Middle frontal gyrus (tissue), 1 donor: Measurements from ENCODE around the gene RHOB.

Experiments
- DNase-seq: peaks from one replicate; pipeline ENCODE4 v3.0.0-alpha.2; 2015; ENCODE audit warnings: low spot score; ENCODE audit errors: extremely low spot score

RHOB gene

DNA sequence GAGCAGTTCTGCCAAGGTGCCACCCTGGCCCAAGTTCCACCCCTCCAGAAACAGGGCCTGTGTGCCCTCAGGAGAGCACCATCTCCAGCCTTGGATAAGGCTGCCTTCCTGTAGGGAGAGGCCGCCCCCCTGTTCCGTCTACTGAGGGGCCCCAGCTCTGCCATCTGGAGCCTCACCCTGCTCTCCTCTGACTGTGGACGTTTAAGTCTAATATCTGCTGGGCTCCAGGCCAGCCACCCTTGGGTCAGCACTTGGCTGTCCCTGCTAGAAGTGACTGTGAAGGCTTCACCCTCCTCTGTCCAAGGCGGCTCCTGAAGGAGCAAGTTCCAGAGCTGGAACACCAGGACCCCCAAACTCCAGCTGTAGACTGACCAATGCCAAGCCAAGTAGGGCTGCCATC is 26.3 kb downstream of the RHOB start:
- DNase-seq: no peak

DNA sequence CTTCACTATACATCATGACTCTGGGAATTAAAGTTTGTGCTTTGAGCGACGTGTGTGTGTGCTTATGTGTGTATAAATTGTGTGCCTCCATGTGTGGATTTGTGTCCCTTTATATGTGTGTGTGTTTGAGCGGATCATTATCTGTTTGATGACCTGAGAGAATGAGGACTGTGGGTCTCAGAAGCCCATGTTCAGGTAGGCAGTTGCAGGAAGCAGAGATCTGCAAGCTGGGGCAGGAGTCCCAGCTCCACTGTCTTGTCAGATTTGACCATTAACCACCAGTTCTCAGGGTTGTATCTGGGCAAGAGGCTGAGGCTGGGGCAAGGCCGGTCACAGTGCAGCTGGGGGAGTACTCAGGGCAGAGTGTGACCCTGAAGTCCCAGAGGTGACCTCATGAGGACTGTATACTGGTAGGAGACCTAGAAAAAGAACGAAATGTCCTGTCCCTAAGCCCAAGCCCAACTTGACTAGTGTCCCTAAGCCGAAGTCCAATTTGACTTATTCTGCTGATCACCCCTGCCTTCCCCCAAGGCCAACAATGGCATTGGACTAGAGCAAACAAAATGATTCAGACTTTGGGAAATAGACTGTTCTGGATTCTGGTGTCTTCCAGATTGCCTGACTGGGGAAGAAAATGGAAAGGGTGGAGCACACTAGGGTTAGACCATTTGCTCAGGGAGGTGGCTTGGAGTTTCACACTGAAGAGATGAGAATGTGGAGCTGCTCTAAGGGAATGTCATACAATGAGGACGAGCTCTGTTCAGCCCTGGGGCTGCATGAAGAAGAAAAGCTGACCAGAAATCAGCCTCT is 28.1 kb downstream of the RHOB start:
- DNase-seq: no peak

DNA sequence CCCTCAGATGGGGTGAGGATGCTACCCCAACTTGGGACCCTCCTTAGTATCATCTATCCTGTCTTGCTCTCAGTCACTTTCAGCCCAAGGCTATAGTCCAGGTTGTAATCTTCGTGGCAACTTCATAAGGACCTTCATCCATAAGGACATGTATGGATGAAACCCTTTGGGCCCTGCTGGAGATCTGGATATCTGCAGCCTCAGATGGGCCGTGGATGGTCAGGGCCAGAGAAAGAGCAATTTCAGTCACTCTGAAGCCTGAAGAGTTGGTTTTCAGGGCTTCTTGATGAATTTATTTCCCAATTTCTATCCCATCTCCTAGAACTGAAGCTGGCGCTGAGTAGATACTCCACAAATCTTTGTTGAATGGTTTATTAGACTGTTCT is 28.7 kb downstream of the RHOB start:
- DNase-seq: no peak

DNA sequence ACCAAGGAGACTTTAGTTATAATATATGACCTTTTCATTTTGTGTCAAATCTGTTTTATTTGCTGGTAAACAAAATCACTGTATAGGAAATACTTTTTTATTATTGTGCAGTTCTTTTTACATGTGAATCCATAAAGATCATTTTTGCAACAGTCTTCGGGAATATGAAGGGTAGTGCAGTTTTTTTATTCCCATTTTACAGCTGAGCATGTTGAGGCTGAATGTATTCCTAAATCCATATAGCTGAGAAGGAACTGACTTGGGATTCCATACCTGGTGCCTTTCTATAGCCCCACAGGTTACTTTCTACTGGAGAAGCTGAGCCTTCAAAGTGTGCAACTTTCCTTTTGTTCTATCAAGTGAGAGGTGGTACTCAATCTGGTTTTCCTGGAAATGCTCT is 29.6 kb downstream of the RHOB start:
- no peak for DNase-seq

DNA sequence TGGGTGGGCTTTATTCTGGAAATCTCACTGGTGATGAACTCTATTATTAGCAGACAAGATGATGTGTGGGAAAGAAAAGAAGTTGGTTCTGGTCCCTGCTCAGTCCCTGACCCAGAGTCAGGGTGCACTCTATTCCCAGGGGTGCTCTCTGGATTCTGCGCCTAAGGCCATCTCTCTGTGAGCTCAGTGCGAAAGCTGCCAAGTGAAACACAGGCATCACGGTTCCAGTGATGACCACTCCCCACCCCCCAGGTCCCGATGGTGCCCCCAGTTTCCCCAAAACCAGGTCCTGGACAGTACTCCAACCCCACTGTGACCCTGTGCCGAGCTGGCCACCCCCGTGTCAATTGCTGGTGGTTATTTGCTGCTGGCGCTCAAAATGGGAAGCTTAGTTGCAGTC is 30.1 kb downstream of the RHOB start:
- no peak for DNase-seq

DNA sequence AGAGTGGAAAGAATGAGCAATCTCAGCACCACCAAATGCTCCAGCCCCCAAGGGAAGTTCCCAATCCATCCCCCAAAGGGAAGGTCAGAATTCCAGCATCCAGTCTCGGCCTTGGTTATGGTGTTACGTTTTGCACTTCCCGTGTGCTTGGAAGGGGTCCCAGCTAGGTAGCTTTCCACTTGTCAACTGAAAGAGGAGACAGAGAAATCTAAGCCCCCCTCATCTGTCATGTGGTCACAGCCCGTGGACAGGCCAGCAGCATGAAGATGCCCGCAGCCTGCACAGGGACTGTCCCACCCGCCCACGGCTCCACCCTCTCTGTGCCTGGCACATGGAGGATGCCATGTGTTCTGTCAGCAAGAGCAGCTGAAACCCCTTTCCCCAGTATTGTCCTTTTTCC is 32.1 kb downstream of the RHOB start:
- no peak for DNase-seq

DNA sequence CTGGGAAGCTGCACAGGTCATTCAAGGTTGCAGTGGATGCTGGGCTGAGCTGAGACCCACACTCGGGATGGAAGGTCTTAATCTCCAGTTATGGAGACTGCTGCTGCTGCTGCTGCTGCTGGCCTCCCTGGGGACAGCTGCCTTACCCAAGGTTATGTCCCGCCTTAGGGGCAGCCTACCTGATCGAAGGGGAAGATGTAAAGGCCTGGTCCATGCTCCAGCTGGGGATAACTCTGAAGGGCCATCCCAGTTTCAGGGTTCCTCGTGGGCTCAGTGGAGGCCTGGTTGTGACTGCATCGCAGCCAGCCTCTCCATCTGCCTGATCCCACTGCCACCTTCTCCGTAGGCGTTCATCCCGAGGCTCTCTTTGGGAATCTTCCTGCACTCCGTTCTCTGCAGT is 33.0 kb downstream of the RHOB start:
- DNase-seq: no peak

DNA sequence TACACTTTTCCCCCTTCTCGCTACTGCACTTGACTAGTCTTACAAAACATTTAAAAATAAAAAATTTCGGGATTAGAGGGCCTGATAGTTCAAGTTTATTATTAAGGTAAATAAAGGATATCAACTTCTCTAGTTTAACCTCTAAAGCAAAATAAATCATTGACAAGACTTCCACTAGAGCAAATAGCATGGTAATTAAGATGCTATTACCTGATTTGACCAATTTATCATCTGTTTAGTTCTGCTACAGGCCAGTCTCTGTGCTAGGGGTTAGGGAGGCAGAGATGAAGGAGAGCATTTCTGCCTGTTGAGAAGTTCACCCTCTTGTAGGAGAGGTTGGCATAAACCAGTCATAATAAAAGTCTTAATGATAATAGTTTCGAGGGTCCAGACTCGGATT is 34.0 kb downstream of the RHOB start:
- no peak for DNase-seq

DNA sequence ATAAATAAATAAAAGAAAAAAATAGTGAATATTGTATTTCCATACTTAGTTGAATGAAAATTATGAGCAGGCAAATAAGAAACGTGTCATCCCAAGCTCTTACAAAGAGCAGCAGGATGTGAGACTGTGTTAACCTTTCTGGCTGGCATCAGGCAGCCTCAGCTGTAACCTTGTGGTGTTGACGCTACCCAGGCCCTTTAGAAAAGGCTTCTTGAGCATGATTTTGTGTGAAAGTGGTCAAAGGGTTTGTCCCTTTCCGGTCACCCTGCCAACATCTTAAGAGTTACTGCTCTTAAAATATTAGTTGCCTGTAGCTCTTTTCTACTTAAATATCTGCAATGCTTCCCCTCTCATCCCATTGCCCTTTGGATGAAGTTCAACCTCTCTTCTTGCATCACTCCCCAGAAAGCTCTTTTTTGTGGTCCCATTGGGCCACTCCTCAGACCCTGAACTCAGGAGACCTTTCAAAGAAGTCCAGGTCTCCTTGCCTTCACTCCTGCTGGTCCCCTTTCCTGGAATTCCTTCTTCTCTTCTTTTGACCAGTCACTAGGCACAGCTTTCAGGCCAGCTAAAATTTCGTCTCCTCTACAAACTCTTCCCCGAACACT is 35.0 kb downstream of the RHOB start:
- no peak for DNase-seq

DNA sequence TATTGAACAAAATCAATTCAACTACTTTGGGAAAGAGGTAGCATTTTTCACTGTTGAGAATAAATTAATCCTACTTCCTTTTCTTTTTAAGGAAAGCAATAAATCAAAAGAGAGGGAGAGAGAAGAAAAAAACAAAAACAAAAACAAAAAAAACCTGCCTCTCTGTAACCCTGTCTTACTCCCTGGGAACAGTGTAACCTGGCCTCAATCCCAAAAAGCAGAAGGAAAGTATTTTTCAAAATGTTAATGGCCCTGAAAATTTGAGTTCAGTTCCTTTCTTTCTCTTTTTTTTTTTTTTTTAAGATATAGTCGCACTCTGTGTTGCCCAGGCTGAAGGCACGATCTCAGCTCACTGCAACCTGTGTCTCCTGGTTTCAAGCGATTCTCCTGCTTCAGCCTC is 35.9 kb downstream of the RHOB start:
- DNase-seq: no peak

DNA sequence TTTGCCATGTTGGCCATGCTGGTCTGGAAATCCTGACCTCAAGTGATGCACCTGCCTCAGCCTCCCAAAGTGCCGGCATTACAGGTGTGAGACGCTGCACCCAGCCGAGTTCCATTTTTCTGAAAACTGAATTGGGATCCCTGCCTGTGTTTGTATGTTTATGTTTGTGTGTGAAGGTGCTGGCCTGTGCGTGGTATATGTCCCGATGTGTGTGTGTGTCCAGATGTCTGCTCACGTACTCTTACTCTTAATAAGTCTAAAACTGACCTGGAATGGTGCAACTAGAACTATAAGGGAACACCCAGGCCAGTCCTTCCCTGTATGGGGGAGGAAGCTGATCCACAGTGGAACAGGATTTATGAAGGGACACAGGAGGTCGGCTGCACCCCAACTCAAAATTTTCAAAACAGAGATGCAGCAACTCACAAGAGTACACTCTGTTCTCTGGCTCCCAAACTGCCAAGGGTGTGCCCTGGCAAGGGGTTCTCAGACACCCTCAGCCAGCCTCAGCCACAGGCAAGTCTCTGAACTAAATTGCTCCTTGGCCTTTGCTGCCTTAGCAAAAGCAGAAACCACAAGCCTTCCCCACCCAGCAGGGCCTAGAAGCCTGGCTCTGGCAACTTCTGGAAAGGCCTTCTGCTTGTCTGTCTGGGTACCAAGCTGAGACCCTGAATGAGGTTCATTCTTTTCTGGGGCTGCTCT is 36.5 kb downstream of the RHOB start:
- DNase-seq: no peak

DNA sequence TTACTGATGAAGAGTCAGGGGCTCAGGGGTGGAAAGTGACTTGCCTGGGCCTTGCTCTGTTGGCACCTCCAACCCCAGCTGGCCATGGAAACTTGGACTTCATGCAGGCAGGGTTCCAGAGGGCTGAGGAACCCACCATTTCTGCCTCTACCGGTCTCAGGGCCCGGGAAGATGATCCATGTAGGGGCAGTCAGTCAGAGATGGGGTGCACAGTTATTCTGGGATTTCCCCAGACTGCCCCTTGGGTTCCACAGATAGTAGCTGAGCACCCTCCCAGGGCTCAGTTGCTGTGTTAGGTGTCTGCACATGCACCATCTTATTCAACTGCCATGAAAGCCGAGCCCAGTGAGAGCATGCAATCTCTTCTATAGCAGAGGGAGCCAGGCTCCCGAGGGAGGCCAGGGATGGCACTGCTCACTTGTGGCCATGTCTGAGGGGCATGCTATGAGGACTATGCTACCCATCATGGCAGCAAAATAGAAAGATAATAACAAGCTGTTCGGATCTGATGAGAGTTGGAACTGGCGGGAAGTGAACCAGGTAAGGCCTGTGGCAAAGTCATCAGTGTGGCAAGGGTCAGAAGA is 37.3 kb downstream of the RHOB start:
- DNase-seq: no peak

DNA sequence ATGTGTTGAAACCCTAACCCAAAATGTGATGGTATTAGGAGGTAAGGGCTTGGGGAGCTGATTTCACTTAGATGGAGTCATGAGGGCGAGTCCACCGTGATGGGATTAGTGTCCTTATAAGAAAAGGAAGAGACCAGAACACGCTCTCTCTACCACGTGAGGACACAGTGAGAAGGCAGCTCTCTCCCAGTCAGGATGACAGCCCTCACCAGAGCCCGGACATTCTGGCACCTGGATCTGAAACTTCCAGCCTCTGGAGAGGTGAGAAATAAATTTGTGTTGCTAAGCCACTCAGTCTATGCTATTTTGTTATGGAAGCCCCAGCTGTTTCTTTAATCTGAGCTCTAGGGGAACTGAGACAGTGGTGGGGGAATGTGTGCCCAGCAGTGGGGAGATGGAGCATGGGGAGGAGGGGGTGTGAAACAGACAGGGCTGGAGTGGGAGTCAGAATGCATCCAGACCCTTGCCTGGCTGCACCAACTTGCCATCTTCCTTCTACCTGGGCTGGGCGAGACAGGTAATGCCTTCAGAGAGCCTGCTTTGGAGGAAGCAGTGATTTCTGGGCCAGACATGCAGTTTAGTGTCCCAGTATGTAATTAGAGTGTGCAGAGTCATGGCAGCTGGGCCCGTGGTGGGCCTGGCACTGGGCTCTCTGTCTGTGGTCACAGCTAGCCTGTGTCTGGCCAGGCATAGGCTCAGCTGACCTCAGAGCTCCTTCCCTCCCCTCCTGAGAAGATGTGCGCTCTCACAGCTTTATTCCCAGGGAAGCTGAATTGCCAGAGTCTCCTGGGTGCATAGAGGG is 38.1 kb downstream of the RHOB start:
- DNase-seq: no peak

DNA sequence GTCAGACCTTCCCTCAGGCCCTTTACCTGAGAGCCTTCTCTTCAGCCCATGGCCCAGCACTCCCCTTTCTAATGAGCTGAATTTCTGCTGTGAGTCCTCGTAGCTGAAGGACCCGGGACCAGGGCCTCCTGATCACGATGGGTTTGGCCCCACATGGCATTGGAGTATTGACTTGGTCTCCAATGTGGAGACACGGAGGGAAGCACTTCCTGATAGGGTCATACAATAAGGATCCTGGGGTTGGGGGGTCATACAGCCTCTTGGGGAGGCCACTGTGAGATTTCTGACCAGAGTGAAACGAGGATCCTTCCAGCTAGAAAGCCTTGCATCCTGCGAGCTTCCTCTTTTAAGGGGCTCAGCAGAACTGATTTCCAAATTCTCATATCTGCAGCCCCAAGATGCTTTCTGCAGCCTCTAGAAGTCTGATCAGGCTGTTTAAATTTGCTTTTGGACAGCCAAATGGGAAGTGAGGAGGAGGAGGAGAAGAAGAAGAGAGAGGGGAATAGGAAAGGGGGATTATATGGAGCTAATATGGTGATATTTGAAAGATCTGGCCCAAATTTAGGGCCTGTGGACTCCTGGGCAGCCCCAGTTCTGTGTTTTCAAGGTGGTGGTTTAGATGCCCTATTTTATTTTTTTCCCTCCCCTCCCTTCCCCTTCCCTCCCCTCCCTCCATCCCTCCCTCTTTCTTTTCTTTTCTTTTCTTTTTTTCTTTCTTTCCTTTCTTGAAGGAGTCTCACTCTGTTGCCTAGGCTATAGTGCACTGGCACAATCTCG is 38.9 kb downstream of the RHOB start:
- no peak for DNase-seq

DNA sequence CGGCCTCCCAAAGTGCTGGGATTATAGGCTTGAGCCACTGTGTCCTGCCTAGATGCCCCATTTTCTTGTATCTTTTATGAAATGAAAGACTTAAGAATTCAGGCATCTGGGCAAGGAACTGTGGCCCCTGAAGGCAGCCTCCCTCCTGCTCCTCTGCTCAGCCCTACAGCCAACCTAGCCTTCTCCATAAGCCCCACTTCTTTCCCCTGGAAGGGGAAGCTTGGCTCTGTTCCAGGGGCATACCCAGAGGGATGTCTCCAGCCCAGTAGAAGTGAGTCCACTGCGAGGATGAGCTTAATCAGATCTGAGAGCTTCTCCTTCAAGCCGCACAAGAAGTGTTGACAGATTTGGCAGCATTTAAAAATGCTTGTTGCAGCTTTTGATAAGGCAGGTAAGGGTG is 39.7 kb downstream of the RHOB start:
- DNase-seq: no peak

DNA sequence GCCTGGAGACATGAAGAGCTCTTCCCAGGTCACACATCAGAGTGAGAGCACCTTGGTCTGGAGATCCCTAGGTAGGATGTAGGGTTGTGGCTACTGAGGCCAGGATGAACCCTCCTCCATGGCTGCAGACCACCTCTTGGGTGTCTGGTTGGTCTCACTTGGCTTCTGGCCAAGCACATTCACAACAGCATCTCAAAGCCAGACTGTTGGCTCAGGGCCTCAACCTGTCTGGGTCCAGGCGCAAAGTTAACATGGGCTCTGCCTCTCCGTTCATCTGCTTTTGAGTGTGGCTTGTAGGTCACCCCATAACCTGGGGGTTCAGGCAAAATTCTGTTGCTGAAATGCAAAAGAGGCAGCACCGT is 40.1 kb downstream of the RHOB start:
- no peak for DNase-seq

DNA sequence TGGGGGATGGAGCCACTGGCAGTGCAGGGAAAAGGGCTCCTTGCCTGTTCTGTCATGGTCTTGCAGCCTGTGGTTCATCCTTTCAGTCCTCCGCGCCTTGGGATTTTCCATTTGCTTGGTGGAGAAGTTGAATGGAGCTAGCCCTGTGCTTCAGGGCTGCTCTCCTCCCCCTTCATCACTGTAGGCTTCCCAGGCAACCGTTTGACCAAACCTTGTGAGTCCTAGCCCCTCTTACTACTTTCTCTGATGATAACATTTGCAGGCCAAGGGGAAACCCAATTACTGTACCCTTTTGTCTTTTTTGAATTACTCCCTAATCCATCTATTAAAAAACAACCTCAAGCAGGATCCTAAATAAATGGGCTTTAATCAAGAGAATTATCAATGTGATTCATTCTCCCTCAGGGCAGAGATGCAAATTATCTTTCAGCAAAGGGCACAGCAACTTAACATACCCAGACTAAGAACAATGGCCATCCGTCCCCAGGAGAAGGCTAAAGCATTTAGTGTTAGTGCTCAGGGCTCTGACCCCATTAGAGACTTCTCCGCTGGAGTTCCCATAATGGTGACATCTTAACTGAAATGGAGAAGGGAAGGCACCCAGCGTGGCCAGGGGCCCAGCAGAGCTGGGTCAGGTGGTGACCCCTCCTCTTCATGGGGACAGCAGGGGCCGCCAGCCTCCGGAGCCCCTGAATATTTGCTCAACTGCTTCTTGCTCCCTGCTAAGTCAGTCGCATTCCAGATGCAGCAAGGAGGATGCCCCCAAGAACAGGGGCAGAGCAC is 40.7 kb downstream of the RHOB start:
- DNase-seq: no peak

DNA sequence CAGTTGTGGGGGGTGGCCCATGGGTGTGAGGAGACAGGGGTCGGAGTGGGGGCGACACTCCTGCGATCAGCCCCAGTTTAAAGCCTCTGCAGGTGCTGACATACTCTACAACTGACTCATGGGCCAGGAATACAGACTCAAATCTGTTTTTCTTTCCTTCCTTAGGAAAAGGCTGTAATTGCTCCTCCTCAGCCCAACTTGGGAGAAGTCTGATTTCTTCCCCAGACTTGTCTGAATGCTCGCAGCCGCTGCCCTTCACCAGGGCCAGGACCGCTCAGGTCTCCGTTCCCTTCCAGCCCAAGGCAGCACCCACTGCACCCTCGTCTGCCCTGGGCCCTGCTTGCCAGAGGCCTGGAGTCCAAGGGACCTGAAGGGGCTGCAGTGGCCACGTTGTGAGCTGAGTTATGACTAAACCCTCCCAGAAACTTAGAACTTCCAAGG is 41.3 kb downstream of the RHOB start:
- no peak for DNase-seq

DNA sequence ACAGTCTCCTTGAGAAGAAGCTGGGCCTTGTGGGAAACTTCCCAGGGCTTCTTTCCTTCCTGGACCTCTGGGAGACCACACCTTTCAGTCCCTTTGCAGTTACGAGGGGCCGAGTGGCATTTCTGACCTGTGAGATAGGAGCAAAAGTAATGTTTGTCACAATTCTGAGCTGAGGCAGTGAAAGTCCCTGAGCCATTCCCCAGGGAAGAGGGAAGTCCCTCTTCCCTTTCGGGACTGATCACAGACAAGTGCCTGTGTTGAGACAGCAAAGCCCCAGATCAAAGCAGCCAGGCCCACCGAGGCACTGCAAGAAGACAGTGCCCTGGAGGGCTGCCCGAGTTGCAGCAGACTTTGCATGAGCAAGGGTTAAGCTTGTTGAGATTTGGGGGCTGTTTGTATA is 41.9 kb downstream of the RHOB start:
- no peak for DNase-seq
